Liver (tissue), 9 donors: ENCODE measurements around the gene CEP164. TPM values are rescaled to one million over a fixed set of nuclear protein-coding genes. Genes with fewer than 3 reads are reported as not detected.

Experiments
- DNase-seq: peaks from one replicate; pipeline ENCODE4 v3.0.0-alpha.2; 2017; ENCODE audit warnings: low spot score
- H3K27ac ChIP-seq, 2 donors: one replicate each; pipeline ENCODE4 v1.7.0; 2013; ENCODE audit warnings: inconsistent platforms in 2 of 2, low read length in 2 of 2, control low read depth in 1 of 2, low read depth in 1 of 2, mild to moderate bottlenecking in 1 of 2
- H3K27me3 ChIP-seq, 4 donors: one replicate each; pipeline versions ENCODE4 v1.6.1 to v1.7.0; 2013; ENCODE audit warnings: low read length in 3 of 4, inconsistent platforms in 1 of 4, mild to moderate bottlenecking in 1 of 4, moderate library complexity in 1 of 4; ENCODE audit not compliant: control insufficient read depth in 4 of 4, insufficient read depth in 4 of 4
- H3K36me3 ChIP-seq, 4 donors: one replicate each; pipeline versions ENCODE4 v1.6.1 to v1.7.0; 2013; ENCODE audit warnings: low read length in 3 of 4, mild to moderate bottlenecking in 3 of 4, low read depth in 1 of 4, moderate library complexity in 1 of 4; ENCODE audit not compliant: control insufficient read depth in 4 of 4, insufficient read depth in 3 of 4
- H3K4me1 ChIP-seq, 4 donors: one replicate each; pipeline versions ENCODE4 v1.6.1 to v1.7.0; 2013; ENCODE audit warnings: low read length in 3 of 4, mild to moderate bottlenecking in 3 of 4, moderate library complexity in 1 of 4; ENCODE audit not compliant: control insufficient read depth in 4 of 4, insufficient read depth in 4 of 4
- H3K4me3 ChIP-seq, 3 donors: one replicate each; pipeline versions ENCODE4 v1.6.1 to v1.7.0; 2013; ENCODE audit warnings: low read length in 3 of 3, control low read depth in 1 of 3, low read depth in 1 of 3, mild to moderate bottlenecking in 1 of 3
- H3K9ac ChIP-seq, 2 donors: one replicate each; pipeline ENCODE4 v1.7.0; 2013; ENCODE audit warnings: low read length in 2 of 2, mild to moderate bottlenecking in 2 of 2, moderate library complexity in 2 of 2, control low read depth in 1 of 2, low read depth in 1 of 2
- H3K9me3 ChIP-seq, 4 donors: one replicate each; pipeline versions ENCODE4 v1.6.1 to v1.7.0; 2013; ENCODE audit warnings: low read length in 3 of 4; ENCODE audit not compliant: control insufficient read depth in 4 of 4
- CTCF ChIP-seq: fragments of 150-350 bp; IDR thresholded peaks from 2 replicates; pipeline ENCODE4 v1.5.1; 2017; ENCODE audit warnings: improper control_type of control experiment, low read depth, low read length; ENCODE audit not compliant: missing input control
- EGR1 ChIP-seq, 2 donors: IDR thresholded peaks; 2 replicates each; pipeline ENCODE4 v1.6.1; 2016 to 2018; ENCODE audit warnings: antibody characterized with exemption in 2 of 2, low read depth in 2 of 2
- FOXA2 ChIP-seq: IDR thresholded peaks from 2 replicates; pipeline ENCODE4 v1.6.1; 2016; ENCODE audit warnings: antibody characterized with exemption
- GABPA ChIP-seq, 2 donors: IDR thresholded peaks in 1 of 2; conservative IDR thresholded peaks in 1 of 2; 2 replicates each; pipeline ENCODE4 v1.6.1; 2016; ENCODE audit warnings: antibody characterized with exemption in 2 of 2, mild to moderate bottlenecking in 1 of 2, moderate library complexity in 1 of 2
- HNF4G ChIP-seq: IDR thresholded peaks from 2 replicates; pipeline ENCODE4 v1.6.1; 2016; ENCODE audit warnings: antibody characterized with exemption
- JUND ChIP-seq, 2 donors: IDR thresholded peaks; 2 replicates each; pipeline ENCODE4 v1.6.1; 2016; ENCODE audit warnings: antibody characterized with exemption in 2 of 2
- MAX ChIP-seq: IDR thresholded peaks from 2 replicates; pipeline ENCODE4 v1.6.1; 2016; ENCODE audit warnings: antibody characterized with exemption
- NR2F2 ChIP-seq: IDR thresholded peaks from 2 replicates; pipeline ENCODE4 v1.6.1; 2016; ENCODE audit warnings: antibody characterized with exemption
- RAD21 ChIP-seq, 2 donors: IDR thresholded peaks; 2 replicates each; pipeline ENCODE4 v1.6.1; 2016; ENCODE audit warnings: antibody characterized with exemption in 2 of 2, mild to moderate bottlenecking in 2 of 2
- REST ChIP-seq: IDR thresholded peaks from 2 replicates; pipeline ENCODE4 v1.6.1; 2016; ENCODE audit warnings: antibody characterized with exemption, mild to moderate bottlenecking
- SP1 ChIP-seq: IDR thresholded peaks from 2 replicates; pipeline ENCODE4 v1.6.1; 2018; ENCODE audit warnings: antibody characterized with exemption, mild to moderate bottlenecking
- TAF1 ChIP-seq: conservative IDR thresholded peaks from 2 replicates; pipeline ENCODE4 v1.6.1; 2016; ENCODE audit warnings: antibody characterized with exemption, mild to moderate bottlenecking
- ZBTB33 ChIP-seq: IDR thresholded peaks from 2 replicates; pipeline ENCODE4 v1.6.1; 2016; ENCODE audit warnings: antibody characterized with exemption
- whole genome bisulfite sequencing: extraction: QIAGEN DNeasy Blood & Tissue Kit; methylation state at CpG from one replicate; pipeline ENCODE4 v1.1.7; 2013; 5-methylcytosine and 5-hydroxymethylcytosine counted together
- polyA plus RNA-seq, 2 donors: library from polyadenylated mRNA; stranded (reverse) in 1 of 2; unstranded in 1 of 2; fragments of 200-250 nt in 1 of 2; fragments of >200 nt in 1 of 2; fragmentation: Nextera tagmentation in 1 of 2; extraction: Ambion mirVana in 1 of 2; gene quantifications; one replicate each; pipeline versions ENCODE4 v1.2.1 to v1.2.3, GENCODE V29; 2013 to 2015
- total RNA-seq, 2 donors: library from RNA; depleted of rRNA; stranded (reverse); fragments of >200 nt; gene quantifications; one replicate each; pipeline ENCODE4 v1.2.3, GENCODE V29; 2014
- donor health status: healthy.
- donor health status: healthy.
- donor health status: healthy.
- donor health status: healthy.
- donor health status: healthy.

Gene CEP164
- total and polyA plus RNA-seq, 4 donors: 4.1 to 12.3 (median 5.9) TPM

GRCh38 chr11:117333917-117334316, 6.3 kb downstream of the CEP164 start (continued):
- TF ChIP-seq HNF4G (no peak), EGR1 (IDR thresholded peaks at IDR 0.05; ENCODE audit: low read depth in 2 of 2) (no peak), FOXA2 (no peak), RAD21 (IDR thresholded peaks at IDR 0.05) (no peak), CTCF (no peak)

GRCh38 chr11:117334896-117335295, 7.2 kb downstream of the CEP164 start:
- no peak overlapping the region for H3K9ac ChIP-seq
- H3K27me3 ChIP-seq: no peaks in the 10 kb centered on the region
- TF ChIP-seq RAD21 (IDR thresholded peaks at IDR 0.05): no peak
- TF ChIP-seq NR2F2: no peak
- no peak for TF ChIP-seq CTCF
- no peak for TF ChIP-seq JUND (IDR thresholded peaks at IDR 0.05)
- TF ChIP-seq EGR1 (IDR thresholded peaks at IDR 0.05; ENCODE audit: low read depth in 2 of 2): no peak
- no peak for TF ChIP-seq SP1
- no peak for TF ChIP-seq TAF1
- TF ChIP-seq FOXA2: no peak
- no peak for TF ChIP-seq GABPA (IDR thresholded peaks at IDR 0.05 in 1 of 2, conservative IDR thresholded peaks at IDR 0.05 in 1 of 2)
- H3K27ac ChIP-seq: no peak overlapping the region
- no peak overlapping the region for H3K4me3 ChIP-seq
- WGBS: 93% methylated on average over 6 of the region's 6 CpGs
- H3K4me1 ChIP-seq: no peaks in the 10 kb centered on the region
- no peaks in the 10 kb centered on the region for H3K9me3 ChIP-seq
- H3K36me3 ChIP-seq: peaks cover 0 to 4% (median under 1%) of the 10 kb centered on the region in 4 donors
- DNase-seq: no peak

GRCh38 chr11:117335399-117335798, 7.7 kb downstream of the CEP164 start:
- WGBS: 98% methylated on average over 5 of the region's 5 CpGs
- Histone ChIP-seq H3K9me3 (no peaks in the 10 kb centered on the region), H3K4me3 (no peak overlapping the region), H3K9ac (no peak overlapping the region), H3K27ac (no peak overlapping the region), H3K36me3 (peaks cover 0 to 4% (median 3%) of the 10 kb centered on the region in 4 donors), H3K4me1 (no peaks in the 10 kb centered on the region), H3K27me3 (no peaks in the 10 kb centered on the region)
- TF ChIP-seq GABPA (IDR thresholded peaks at IDR 0.05 in 1 of 2, conservative IDR thresholded peaks at IDR 0.05 in 1 of 2) (no peak), CTCF (no peak), MAX (no peak), SP1 (no peak), REST (no peak), TAF1 (no peak), JUND (IDR thresholded peaks at IDR 0.05) (no peak), ZBTB33 (no peak)
- no peak for DNase-seq
